ENCODE measurements around the gene TRAM2. TPM values are rescaled to one million over a fixed set of nuclear protein-coding genes. Genes with fewer than 3 reads are reported as not detected.
A peak's percentile ranks its signal among the peaks of the same experiment; 100 is the strongest.

Gene TRAM2
- total RNA-seq, 1 experiment from 2014 or later, result 12.8 TPM

DNA sequence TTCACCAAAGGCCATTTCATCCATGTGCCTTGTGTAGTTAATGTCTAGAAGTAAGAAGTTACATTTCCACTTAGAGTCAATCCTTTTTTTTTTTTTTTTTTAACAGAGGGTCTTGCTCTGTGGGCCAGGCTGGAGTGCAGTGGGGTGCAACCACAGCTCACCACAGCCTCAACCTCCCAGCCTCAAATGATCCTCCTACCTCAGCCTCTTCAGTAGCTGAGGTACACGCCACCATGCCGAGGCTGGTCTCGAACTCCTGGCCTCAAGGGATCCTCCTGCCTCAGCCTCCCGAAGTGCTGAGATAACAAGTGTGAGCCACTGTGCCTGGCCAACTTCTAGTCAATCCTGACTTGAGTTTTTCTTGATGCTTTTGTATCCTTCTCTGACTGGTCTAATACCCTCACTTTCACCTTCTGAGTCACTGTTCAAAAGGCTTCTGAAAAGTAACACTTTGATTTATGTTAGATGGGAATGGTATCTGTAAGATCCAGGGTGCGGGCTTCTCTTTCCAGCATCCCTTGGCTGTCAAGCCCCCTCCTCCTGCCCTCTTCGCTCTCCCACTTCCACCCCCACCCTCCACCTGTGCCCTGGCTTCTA, 22.1 kb downstream of the TRAM2 start:
- no peak for DNase-seq
- TF ChIP-seq, protein P1, sequence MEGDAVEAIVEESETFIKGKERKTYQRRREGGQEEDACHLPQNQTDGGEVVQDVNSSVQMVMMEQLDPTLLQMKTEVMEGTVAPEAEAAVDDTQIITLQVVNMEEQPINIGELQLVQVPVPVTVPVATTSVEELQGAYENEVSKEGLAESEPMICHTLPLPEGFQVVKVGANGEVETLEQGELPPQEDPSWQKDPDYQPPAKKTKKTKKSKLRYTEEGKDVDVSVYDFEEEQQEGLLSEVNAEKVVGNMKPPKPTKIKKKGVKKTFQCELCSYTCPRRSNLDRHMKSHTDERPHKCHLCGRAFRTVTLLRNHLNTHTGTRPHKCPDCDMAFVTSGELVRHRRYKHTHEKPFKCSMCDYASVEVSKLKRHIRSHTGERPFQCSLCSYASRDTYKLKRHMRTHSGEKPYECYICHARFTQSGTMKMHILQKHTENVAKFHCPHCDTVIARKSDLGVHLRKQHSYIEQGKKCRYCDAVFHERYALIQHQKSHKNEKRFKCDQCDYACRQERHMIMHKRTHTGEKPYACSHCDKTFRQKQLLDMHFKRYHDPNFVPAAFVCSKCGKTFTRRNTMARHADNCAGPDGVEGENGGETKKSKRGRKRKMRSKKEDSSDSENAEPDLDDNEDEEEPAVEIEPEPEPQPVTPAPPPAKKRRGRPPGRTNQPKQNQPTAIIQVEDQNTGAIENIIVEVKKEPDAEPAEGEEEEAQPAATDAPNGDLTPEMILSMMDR (IDR thresholded peaks at IDR 0.05; ENCODE audit: unreplicated experiment), result no peak
- intact Hi-C loops (cut with micrococcal nuclease; ENCODE audit: unreplicated experiment), result no loop called here
- H3K4me3 Mint-ChIP-seq (ENCODE audit: low read depth, unreplicated experiment), result no peak overlapping the region
- peaks cover 40% of the 10 kb centered on the region for H3K4me1 Mint-ChIP-seq (ENCODE audit: low read depth, unreplicated experiment)
- H3K36me3 Mint-ChIP-seq (ENCODE audit: insufficient read depth, unreplicated experiment), result no peaks in the 10 kb centered on the region
- no peaks in the 10 kb centered on the region for H3K9me3 Mint-ChIP-seq (ENCODE audit: low read depth, unreplicated experiment)
- no peak overlapping the region for H3K27ac Mint-ChIP-seq (ENCODE audit: unreplicated experiment)
- BruUV-seq (replicated peaks), result no TSS peak
- CTCF ChIA-PET, result no interaction called here
- H3K27me3 Mint-ChIP-seq (ENCODE audit: unreplicated experiment), result no peaks in the 10 kb centered on the region

DNA sequence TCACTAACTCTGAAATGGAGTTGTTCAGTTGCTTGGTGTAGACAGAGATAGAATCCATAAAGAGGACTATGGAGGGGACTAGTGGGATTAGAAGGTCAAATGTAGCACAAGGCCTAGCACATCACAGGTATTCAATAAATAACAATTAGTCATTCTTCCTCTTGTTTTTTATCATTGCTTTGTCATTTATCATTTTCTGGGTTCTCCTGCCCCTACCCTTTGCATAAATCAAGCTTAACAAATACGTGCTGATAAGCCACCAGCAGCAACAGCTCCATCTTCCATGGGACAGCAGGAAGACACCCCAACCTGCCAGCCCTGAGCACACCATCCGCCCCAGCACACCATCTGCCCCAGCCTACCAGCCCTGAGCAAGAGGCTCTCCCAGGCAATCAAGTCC, 23.1 kb downstream of the TRAM2 start:
- H3K4me3 Mint-ChIP-seq (ENCODE audit: low read depth, unreplicated experiment), result no peak overlapping the region
- intact Hi-C loops (cut with micrococcal nuclease; ENCODE audit: unreplicated experiment), result no loop called here
- H3K9me3 Mint-ChIP-seq (ENCODE audit: low read depth, unreplicated experiment), result no peaks in the 10 kb centered on the region
- no TSS peak for BruUV-seq (replicated peaks)
- CTCF ChIA-PET, result no interaction called here
- H3K27ac Mint-ChIP-seq (ENCODE audit: unreplicated experiment), result no peak overlapping the region
- no peaks in the 10 kb centered on the region for H3K27me3 Mint-ChIP-seq (ENCODE audit: unreplicated experiment)
- TF ChIP-seq, protein P1 (IDR thresholded peaks at IDR 0.05; ENCODE audit: unreplicated experiment), result no peak
- no peaks in the 10 kb centered on the region for H3K36me3 Mint-ChIP-seq (ENCODE audit: insufficient read depth, unreplicated experiment)
- DNase-seq, result no peak
- H3K4me1 Mint-ChIP-seq (ENCODE audit: low read depth, unreplicated experiment), result peaks cover 46% of the 10 kb centered on the region

DNA sequence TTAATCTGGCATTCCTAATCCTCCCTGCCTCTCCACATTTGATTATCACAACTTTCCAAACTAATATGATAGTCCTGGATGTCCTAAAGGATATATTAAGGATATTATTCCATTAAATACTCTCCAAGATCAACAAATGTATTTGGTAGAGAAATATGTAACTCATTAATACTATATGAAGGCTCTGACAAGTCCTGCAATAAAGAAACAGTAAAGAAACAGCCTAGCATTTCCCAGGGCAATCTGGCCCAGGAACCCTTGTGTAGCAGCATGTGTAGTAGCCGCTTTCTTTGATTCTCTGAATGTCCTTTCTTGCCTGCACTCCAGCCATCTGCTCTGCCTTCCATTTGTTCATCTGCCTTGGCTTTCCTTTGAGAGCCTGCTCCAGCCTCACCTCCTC, 23.7 kb downstream of the TRAM2 start:
- no TSS peak for BruUV-seq (replicated peaks)
- TF ChIP-seq, protein P1 (IDR thresholded peaks at IDR 0.05; ENCODE audit: unreplicated experiment), result no peak
- no peak for DNase-seq
- Mint-ChIP-seq H3K4me3 (ENCODE audit: low read depth, unreplicated experiment) (no peak overlapping the region), H3K27ac (ENCODE audit: unreplicated experiment) (no peak overlapping the region), H3K27me3 (ENCODE audit: unreplicated experiment) (no peaks in the 10 kb centered on the region), H3K4me1 (ENCODE audit: low read depth, unreplicated experiment) (peaks cover 50% of the 10 kb centered on the region), H3K9me3 (ENCODE audit: low read depth, unreplicated experiment) (no peaks in the 10 kb centered on the region), H3K36me3 (ENCODE audit: insufficient read depth, unreplicated experiment) (no peaks in the 10 kb centered on the region)
- intact Hi-C loops (cut with micrococcal nuclease; ENCODE audit: unreplicated experiment), result no loop called here
- CTCF ChIA-PET, result no interaction called here

DNA sequence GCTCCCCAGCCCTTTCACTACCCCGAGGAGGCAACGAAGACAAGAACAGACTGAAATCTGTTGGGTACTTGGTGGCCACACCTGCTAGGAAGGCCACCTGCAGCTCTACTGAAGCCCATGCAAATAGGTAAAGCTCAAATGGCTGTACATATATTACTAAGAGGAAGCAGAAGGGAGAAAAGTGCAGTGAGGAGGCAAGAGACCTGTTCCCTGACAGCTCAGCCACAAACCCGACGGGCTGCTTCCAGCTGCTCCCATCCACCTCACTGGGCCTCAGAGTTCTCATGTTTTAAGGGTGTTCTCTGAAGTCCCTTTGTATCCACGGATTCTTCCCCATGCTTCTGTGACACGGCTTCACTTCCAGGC, 24.6 kb downstream of the TRAM2 start:
- TF ChIP-seq, protein P1 (IDR thresholded peaks at IDR 0.05; ENCODE audit: unreplicated experiment), result no peak
- no TSS peak for BruUV-seq (replicated peaks)
- H3K27me3 Mint-ChIP-seq (ENCODE audit: unreplicated experiment), result no peaks in the 10 kb centered on the region
- no peak overlapping the region for H3K27ac Mint-ChIP-seq (ENCODE audit: unreplicated experiment)
- no peaks in the 10 kb centered on the region for H3K36me3 Mint-ChIP-seq (ENCODE audit: insufficient read depth, unreplicated experiment)
- no peak for DNase-seq
- H3K4me1 Mint-ChIP-seq (ENCODE audit: low read depth, unreplicated experiment), result peaks cover 59% of the 10 kb centered on the region
- no peaks in the 10 kb centered on the region for H3K9me3 Mint-ChIP-seq (ENCODE audit: low read depth, unreplicated experiment)
- H3K4me3 Mint-ChIP-seq (ENCODE audit: low read depth, unreplicated experiment), result peak overlapping the region; percentile 23
- CTCF ChIA-PET, result no interaction called here
- intact Hi-C loops (cut with micrococcal nuclease; ENCODE audit: unreplicated experiment), result no loop called here

All from Calu3 (cell line).